Stimulated activated CD4-positive, alpha-beta T cell treated with anti-CD3 and anti-CD28 coated beads, Interleukin-4, amount 100 ng/mL, for 1 hour (primary cell): ENCODE results near the gene NKX1-1.

Experiments used
- DNase-seq: peaks from one replicate; pipeline ENCODE4 v3.0.0-alpha.2; 2020

NKX1-1 gene

DNA sequence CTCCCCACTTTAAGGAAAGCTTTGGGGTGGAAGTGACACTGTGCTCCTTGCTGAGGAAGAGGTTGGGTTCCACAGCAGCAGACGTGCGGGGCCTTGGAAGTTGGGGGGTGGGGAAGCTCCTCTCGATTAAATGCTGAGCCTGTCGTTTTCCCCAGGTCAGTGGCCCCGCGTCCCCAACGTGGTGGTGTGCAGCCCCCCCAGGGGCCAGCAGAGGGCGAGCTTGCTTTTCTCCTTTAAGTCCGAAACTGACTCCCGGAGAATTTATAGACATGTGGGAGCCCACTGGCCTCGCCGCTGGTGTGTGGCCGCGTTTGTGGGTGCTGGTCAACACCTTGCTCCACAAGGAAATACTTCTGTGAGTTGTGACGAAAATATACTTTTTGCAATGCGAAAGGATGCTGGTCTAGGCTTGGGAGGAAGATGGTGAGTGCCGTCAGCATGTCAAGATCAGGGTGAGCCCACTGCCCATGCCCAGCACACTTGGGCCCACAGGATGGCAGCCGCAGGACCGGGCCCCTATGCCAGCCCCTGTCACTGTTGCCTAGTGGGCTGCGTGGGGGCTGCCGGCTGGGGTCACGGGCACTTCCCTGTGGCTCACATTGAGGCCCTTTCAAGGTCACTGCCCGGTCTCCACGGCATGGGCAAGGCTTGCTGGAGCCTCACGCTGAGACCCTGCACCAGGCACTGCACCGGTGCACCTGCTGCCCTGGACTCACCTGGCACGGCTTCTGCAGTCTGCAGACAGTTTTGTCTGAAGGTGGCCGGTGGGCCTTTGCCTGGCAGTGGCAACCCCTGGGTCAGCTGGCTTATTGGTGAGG, 49.9 kb downstream of the NKX1-1 start:
- peak; percentile 53 for DNase-seq

- DNase-seq = no peak
Measured at GRCh38 chr4:1355378-1355777, 50.9 kb downstream of the NKX1-1 start.

GRCh38 chr4:1354983-1355275, 51.3 kb downstream of the NKX1-1 start:
- no peak for DNase-seq

- no peak for DNase-seq
Measured at GRCh38 chr4:1354136-1354982, 51.9 kb downstream of the NKX1-1 start.

DNA sequence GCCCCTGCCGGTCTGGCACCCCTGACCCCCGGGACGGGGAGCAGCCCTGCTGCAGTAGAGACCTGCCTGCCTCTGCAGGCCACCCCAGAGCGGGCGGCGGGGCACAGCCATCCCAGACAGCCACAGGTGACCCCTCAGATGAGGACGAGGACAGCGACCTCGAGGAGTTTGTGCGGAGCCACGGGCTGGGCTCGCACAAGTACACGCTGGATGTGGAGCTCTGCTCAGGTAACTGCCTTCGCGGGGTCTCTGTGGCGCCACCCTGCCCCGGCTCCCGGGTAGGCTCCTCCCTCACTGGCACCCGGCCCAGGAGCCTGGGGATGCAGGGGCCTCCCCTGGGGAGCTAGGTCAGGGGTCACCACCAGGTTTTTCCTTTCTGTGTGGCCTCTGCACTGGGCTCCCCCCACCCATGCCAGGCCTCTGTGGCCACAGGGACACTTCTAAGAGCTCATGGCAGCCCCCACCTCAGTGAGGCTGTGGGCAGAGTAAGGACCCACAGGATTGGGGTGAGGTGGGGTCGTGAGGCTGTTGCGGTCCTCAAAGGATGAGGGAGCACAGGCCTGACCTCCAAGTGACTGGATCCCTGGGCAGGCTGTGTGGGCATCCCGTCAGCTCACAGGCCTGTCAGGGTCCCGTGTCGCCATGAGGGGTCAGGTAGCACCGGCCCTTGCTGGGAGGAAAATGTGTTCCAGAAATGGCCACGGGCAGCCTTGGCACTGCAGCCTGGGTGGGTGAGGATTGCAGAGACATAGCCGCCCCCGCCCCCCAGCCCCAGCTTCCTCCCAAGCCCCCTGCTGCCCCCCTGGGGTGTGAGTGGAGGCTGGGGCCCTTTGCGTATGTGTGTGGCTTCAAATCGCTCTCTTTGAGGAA, 52.8 kb downstream of the NKX1-1 start:
- DNase-seq = no peak
